Adrenal gland (tissue), 12 donors: ENCODE data around the gene PLA2G2A. TPM values are rescaled to one million over a fixed set of nuclear protein-coding genes. Genes with fewer than 3 reads are reported as not detected.

Source experiments
- DNase-seq, 7 donors: peaks; one replicate each; pipeline ENCODE4 v3.0.0-alpha.2; 2019 to 2020
- H3K27ac ChIP-seq, 5 donors: fragments of 200-600 bp; sonication (generic) in 4 of 5; 1 replicate in 3 of 5; 2 replicates in 2 of 5; pipeline versions ENCODE4 v1.5.1 to v1.8.0; 2016 to 2020; ENCODE audit warnings: mild to moderate bottlenecking in 1 of 5
- H3K27me3 ChIP-seq: fragments of 200-600 bp; 2 replicates; pipeline ENCODE4 v1.8.0; 2021
- H3K36me3 ChIP-seq, 2 donors: fragments of 200-600 bp; replicated peaks in 1 of 2; 1 replicate in 1 of 2; 2 replicates in 1 of 2; pipeline versions ENCODE4 v1.5.1 to v1.8.0; 2018 to 2022
- H3K4me1 ChIP-seq, 2 donors: fragments of 200-600 bp; replicated peaks in 1 of 2; 1 replicate in 1 of 2; 2 replicates in 1 of 2; pipeline versions ENCODE4 v1.5.1 to v1.8.0; 2018 to 2021
- H3K4me3 ChIP-seq, 4 donors: fragments of 200-600 bp; sonication (generic) in 3 of 4; one replicate each; pipeline ENCODE4 v1.5.1; 2016 to 2018
- H3K9me3 ChIP-seq, 3 donors: fragments of 200-600 bp; sonication (generic) in 1 of 3; replicated peaks in 1 of 3; 1 replicate in 2 of 3; 2 replicates in 1 of 3; pipeline versions ENCODE4 v1.5.1 to v1.8.0; 2016 to 2021
- POLR2A ChIP-seq, 2 donors: fragments of 450-650 bp; IDR thresholded peaks; one replicate each; pipeline ENCODE4 v1.6.1; 2017; ENCODE audit warnings: antibody characterized with exemption in 2 of 2, mild to moderate bottlenecking in 2 of 2, moderate library complexity in 1 of 2
- WGBS, 4 donors: extraction: QIAGEN DNeasy Blood & Tissue Kit in 2 of 4; methylation state at CpG; one replicate each; pipeline versions ENCODE4 v1.1.5 to v1.1.7; 2013 to 2017; 5-methylcytosine and 5-hydroxymethylcytosine counted together
- intact Hi-C, 2 donors: fragments of 100-400 bp; cut with DNase I; formaldehyde crosslinking; loops; one replicate each; pipeline versions ENCODE4 v1.14.1 to v1.15.0; 2022 to 2023
- polyA plus RNA-seq, 3 donors: library from polyadenylated mRNA; stranded (reverse); fragments of 200-250 nt in 2 of 3; fragments of 350-450 nt in 1 of 3; fragmentation: Illumina TruSeq in 1 of 3; extraction: RNeasy Lipid Tissue Mini Kit (QIAGEN cat#74804) in 1 of 3; gene quantifications; one replicate each; pipeline ENCODE4 v1.2.3, GENCODE V29; 2013 to 2014
- total RNA-seq, 9 donors: library from RNA; depleted of rRNA in 4 of 9; stranded (reverse); fragments of >200 nt in 4 of 9; fragments of 120-200 nt in 1 of 9; fragmentation: NEBNext Ultra II Directional in 1 of 9; extraction: Animal tissue kit (Norgen Biotek cat#: 25700) in 1 of 9; gene quantifications; one replicate each; pipeline versions ENCODE4 v1.1.0 to v1.2.4, GENCODE V29; 2013 to 2023
- TF ChIP-seq, protein P1 (sequence below), 6 experiments: fragments of 450-650 bp in 4 of 6; fragments of 200-600 bp in 2 of 6; sonication (generic) in 1 of 6; IDR thresholded peaks; 1 replicate in 5 of 6; 2 replicates in 1 of 6; pipeline versions ENCODE4 v1.5.1 to v1.8.0; 2016 to 2021; ENCODE audit warnings: antibody characterized with exemption in 6 of 6, mild to moderate bottlenecking in 2 of 6, moderate library complexity in 1 of 6
- donor health status: healthy with polysubstance abuse.
- donor health status: Bipolar disorder and iron deficiency.
- donor health status: DM: yes; HTN: yes; CAD: no.
- donor health status: DM: no; HTN: no; CAD: no.
- donor health status: DM: no; HTN: no; CAD: no.
- donor health status: DM: yes; HTN: yes; CAD: no.

Gene PLA2G2A
- total and polyA plus RNA-seq, 12 donors = 1.1 to 96.2 (median 5.1) TPM; not detected in 1

DNA sequence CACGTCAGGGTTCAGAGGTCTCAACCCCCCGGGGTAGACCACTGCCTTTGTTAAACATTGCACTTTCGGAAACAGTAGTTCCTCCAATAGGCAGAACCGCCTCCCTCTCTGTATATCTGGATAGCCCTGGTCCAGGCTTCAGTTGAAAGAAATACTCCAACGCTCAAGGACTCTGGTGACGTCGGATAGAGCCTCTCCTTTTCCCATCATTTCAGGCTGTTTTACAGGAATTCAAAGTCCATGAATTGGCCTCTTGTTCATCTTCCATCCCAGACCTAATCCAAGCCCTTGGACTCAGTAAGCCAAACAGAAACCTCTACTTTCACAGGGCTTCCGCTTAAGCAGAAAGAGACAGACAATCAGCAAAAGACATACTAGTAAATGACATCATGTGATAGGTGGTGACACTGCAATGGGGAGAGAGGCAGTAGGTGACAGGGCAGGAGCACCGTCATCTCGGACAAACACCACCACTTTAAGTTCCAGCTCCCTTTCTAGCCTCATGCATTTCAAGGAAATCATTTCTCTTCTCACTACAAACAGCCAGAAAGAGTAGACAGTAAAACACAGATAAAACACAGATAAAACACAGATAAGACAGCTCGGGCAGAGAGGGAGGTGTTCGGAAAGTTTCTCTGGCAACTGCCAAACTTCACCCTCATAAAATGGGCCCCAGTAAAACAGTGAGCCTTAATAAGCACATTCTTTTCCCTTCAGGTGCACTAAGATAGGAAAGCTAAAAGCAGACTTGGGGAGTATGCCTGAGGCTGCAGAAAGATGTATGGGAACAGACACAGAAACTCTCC, 2.3 kb upstream of the PLA2G2A start:
- DNase-seq = peak in 3 of 7 donors; percentile 57 to 72 (median 64)
- Histone ChIP-seq H3K36me3 (no peaks in the 10 kb centered on the region), H3K27me3 (peaks cover 4% of the 10 kb centered on the region), H3K27ac (peak overlapping the region in 2 of 5 donors; percentile 45 to 56), H3K4me1 (peaks cover 6 to 15% of the 10 kb centered on the region in 2 donors), H3K4me3 (no peak overlapping the region), H3K9me3 (no peaks in the 10 kb centered on the region)
- intact Hi-C loops = no loop called here
- TF ChIP-seq POLR2A (IDR thresholded peaks at IDR 0.05) = no peak
- TF ChIP-seq, protein P1, sequence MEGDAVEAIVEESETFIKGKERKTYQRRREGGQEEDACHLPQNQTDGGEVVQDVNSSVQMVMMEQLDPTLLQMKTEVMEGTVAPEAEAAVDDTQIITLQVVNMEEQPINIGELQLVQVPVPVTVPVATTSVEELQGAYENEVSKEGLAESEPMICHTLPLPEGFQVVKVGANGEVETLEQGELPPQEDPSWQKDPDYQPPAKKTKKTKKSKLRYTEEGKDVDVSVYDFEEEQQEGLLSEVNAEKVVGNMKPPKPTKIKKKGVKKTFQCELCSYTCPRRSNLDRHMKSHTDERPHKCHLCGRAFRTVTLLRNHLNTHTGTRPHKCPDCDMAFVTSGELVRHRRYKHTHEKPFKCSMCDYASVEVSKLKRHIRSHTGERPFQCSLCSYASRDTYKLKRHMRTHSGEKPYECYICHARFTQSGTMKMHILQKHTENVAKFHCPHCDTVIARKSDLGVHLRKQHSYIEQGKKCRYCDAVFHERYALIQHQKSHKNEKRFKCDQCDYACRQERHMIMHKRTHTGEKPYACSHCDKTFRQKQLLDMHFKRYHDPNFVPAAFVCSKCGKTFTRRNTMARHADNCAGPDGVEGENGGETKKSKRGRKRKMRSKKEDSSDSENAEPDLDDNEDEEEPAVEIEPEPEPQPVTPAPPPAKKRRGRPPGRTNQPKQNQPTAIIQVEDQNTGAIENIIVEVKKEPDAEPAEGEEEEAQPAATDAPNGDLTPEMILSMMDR (IDR thresholded peaks at IDR 0.05) = no peak
- 30 to 42% (median 37%) methylated on average over 12 of the region's 12 CpGs for WGBS, 4 donors

DNA sequence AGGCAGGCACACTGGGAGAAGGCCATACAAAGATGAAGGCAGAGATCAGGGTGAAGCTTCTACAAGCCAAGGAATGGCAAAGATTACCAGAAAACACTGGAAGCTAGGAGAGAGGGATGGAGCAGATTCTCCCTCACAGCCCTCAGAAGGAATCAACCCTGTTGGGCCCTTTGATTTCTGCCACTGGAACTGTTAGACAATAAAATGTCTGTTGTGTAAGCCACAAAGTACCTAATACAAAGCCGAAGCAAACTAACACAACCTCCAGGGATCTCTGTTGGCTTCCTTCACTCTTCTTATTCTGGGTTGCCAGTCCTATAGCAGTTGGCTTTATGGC, 1.7 kb upstream of the PLA2G2A start:
- H3K36me3 ChIP-seq = no peaks in the 10 kb centered on the region
- peaks cover 3% of the 10 kb centered on the region for H3K27me3 ChIP-seq
- peaks cover 6 to 15% of the 10 kb centered on the region in 2 donors for H3K4me1 ChIP-seq
- intact Hi-C loops = no loop called here
- TF ChIP-seq, protein P1 (IDR thresholded peaks at IDR 0.05) = no peak
- H3K9me3 ChIP-seq = no peaks in the 10 kb centered on the region
- H3K27ac ChIP-seq = peak overlapping the region in 1 of 5 donors; percentile 47
- no peak for DNase-seq
- no peak overlapping the region for H3K4me3 ChIP-seq
- WGBS, 4 donors = 79 to 100% (median 85%) methylated on average over 1 of the region's 1 CpG

DNA sequence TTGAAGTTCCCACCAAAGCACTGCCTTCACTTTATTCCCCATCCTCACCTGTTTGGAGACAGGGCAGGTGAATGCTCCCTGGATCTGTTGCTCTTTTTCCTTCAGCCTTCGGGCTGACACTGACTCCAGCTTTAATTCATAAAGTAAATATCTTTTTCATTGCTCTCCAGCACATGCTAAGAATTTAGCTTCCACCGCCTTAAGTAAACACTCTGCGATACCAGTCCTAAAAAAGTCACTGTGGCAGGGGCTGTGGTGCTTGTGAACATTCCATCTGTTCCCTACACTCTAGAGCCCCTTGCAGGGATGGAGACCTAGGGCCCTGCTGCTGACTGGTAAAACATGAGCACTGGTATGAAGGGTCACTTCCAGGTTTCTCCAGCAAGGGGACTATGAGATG, 896 bp upstream of the PLA2G2A start:
- no peak for DNase-seq
- intact Hi-C loops = no loop called here
- WGBS, 4 donors = 71 to 87% (median 86%) methylated on average over 3 of the region's 3 CpGs
- Histone ChIP-seq H3K27ac (no peak overlapping the region), H3K27me3 (no peaks in the 10 kb centered on the region), H3K4me3 (no peak overlapping the region), H3K4me1 (peaks cover 8 to 20% of the 10 kb centered on the region in 2 donors), H3K36me3 (no peaks in the 10 kb centered on the region), H3K9me3 (no peaks in the 10 kb centered on the region)
- TF ChIP-seq, protein P1 (IDR thresholded peaks at IDR 0.05) = no peak
- no peak for TF ChIP-seq POLR2A (IDR thresholded peaks at IDR 0.05)

DNA sequence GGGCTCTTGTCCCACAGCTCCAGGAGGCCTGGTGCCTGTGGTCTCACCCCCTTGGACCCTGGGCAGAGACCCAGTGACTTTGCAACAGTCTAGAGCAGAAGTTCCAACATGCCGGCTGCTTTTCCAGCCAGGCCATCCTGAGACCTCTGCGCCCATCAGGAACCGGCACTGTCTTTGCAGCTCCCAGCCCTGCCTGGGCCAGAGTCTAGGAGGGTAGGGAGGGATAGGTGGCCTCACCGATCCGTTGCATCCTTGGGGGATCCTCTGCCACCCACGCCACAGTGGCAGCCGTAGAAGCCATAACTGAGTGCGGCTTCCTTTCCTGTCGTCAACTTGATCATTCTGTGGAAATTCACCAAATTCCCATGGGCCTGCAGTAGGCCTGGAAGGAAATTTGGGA, 1.3 kb downstream of the PLA2G2A start:
- Histone ChIP-seq H3K27me3 (no peaks in the 10 kb centered on the region), H3K27ac (no peak overlapping the region), H3K36me3 (no peaks in the 10 kb centered on the region), H3K4me1 (peaks cover 12 to 25% of the 10 kb centered on the region in 2 donors), H3K4me3 (no peak overlapping the region), H3K9me3 (no peaks in the 10 kb centered on the region)
- no peak for DNase-seq
- TF ChIP-seq, protein P1 (IDR thresholded peaks at IDR 0.05) = no peak
- TF ChIP-seq POLR2A (IDR thresholded peaks at IDR 0.05) = no peak
- intact Hi-C loops = loop anchor here (5.0 to 10.0 kb wide), 2 partner anchors 167 to 169 kb away; no protein-coding TSS in a partner anchor
- 67 to 98% (median 87%) methylated on average over 2 to 9 of the region's 9 CpGs for WGBS, 4 donors
